Measurements from ENCODE around the gene COL21A1.

COL21A1 gene

DNA sequence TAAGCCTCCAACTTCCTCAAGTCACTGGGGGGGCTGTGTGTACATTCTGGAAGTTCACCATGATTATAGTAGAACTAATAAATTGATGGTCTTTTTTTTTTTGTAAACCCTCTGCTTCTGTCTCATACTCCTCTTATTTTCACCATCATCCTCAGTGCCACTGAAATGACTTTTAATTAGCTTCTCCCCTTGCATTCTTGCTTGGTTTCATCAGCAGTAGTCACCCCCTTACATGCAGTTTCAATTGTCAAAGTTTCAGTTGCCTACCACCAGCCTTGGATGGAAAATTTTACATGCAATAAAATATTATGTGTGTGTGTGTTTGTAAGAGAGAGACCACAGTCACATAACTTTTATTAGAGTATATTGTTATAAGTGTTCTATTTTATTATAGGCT lies 196.2 kb downstream of the COL21A1 start:
- DNase-seq (ENCODE audit: low spot score), result no peak
- FAIRE-seq, result no peak

GRCh38 chr6:56050530-56051201 lies 196.7 kb downstream of the COL21A1 start:
- no peak for DNase-seq (ENCODE audit: low spot score)
- no peak for FAIRE-seq

DNA sequence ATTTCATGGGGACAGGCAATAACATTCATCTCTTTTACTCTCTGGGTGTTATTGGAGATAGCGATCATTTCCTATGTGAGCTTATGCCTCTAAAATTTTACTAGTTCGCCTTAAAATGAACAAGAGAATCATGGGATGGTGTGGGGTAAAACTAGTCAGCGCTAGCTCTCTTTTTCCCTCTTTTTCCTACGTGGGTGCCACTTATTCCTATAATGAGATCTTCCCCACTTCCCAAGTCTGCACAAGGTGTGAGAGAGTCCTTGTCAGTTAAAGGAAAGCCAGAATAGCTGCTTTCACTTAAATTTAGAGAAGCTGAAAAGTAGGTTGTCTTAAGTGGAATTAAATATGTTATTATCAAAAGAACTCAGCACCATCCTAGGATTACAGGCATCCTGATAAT lies 198.8 kb downstream of the COL21A1 start:
- FAIRE-seq, result no peak
- no peak for DNase-seq (ENCODE audit: low spot score)

DNA sequence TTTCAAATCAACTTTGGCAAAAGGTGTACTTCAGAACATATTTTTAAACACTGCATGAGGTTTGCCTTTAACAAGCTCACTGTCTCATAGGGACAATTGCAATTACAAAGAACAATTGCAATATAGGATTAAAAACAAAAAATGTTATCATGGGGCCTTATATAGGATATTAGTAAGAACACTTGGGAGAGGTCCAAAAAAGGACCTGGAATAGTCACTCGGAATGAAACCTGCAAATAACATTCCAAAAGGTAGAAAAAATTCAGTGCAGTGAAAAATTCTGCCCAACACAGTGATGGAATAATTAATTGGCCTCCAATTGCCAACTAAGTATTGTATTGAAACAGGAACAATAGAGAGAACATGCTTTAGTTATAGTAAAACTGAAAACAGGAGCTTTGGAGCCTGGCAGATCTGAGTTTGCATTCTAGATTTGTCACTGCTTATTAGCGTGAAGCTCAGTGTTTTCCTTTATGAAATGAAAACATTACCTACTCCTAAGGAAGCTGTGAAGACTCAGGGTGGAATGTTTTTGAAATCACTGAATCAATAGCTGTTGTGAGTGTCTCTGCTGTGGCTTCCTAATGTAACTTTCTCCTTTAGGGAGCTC lies 199.3 kb downstream of the COL21A1 start:
- no peak for DNase-seq (ENCODE audit: low spot score)
- no peak for FAIRE-seq

GRCh38 chr6:56046576-56046975 lies 200.8 kb downstream of the COL21A1 start:
- FAIRE-seq (no peak), DNase-seq (ENCODE audit: low spot score) (peak; percentile 72)

GRCh38 chr6:56043761-56044160 lies 203.6 kb downstream of the COL21A1 start:
- DNase-seq (ENCODE audit: low spot score) (no peak), FAIRE-seq (no peak)

DNA sequence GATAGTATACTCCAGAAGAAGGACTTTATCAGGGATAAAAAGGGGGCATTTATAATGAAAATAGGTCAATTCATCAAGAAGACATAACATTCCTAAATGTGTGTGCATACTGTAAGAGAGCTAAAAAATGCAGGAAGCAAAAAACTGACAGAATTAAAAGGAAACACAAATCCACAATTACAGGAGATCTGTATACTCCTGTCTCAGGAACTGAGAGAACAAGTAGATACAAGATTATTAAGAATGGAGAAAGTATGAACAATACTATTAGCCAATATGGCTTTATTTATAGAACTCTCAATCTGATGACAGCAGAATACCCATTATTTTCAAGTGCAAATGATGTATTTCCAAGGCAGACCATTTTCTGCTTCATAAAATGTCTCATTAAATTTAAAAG lies 204.3 kb downstream of the COL21A1 start:
- no peak for DNase-seq (ENCODE audit: low spot score)

GRCh38 chr6:56041591-56041990 lies 205.8 kb downstream of the COL21A1 start:
- no peak for DNase-seq (ENCODE audit: low spot score)
- FAIRE-seq, result no peak

More for the DNA sequence above, 204.3 kb downstream of the COL21A1 start:
- FAIRE-seq, result no peak

GRCh38 chr6:56040889-56041301 lies 206.5 kb downstream of the COL21A1 start:
- DNase-seq (ENCODE audit: low spot score) (no peak), FAIRE-seq (no peak)

- FAIRE-seq, result peak; percentile 75
- DNase-seq (ENCODE audit: low spot score), result no peak
These were observed 207.2 kb downstream of the COL21A1 start for GRCh38 chr6:56040223-56040622.

- no peak for FAIRE-seq
- no peak for DNase-seq (ENCODE audit: low spot score)
These were observed 208.6 kb downstream of the COL21A1 start for GRCh38 chr6:56038764-56039163.

DNA sequence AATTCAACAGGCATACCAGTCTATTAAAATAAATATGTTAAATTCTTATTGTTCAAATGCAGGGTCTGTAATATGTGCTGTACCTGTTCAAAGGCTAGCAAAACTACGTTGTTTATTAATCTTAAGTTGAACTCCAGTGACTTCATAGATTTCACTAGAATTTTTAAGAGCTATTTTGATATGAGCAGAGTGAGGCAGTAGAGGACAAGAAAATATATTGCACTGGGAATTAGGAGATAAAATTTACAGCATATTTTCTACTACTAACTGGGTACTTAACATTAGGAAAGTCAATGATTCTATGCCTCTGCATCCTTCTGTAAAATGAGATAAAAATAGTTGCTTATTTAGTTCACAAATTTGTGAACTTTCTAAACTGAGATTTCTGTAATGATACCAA lies 209.8 kb downstream of the COL21A1 start:
- FAIRE-seq, result no peak
- no peak for DNase-seq (ENCODE audit: low spot score)

DNA sequence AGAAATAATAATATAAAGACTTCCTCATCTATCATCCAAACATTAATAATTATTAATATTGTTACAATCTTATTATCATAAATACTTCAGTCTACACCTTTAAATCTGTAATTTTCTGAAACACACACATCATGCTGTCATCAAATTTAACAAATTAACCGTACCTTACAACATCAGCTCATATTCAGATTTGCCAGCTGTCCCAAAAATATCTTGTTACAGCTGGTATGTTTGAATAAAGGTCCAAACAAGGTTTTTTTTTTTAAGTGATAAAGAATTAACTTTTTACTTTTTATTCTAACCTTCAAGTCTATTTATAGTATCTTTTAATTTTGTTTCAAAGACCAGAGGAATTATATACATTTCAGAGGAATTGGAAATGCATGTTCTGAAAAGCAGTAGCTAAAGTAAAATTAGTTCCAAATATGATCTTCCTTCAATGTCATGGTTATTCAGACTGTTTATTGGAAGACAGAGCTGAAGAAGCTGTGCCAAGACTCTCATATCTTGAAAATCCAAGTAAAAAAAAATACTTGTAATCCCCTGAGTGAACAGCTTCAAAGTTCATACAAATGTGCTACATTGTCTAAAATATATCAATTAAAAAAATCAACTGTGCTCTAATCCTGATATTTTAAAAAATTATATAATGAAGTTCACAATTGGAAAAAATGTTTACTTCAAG lies 210.3 kb downstream of the COL21A1 start:
- DNase-seq (ENCODE audit: low spot score) (no peak), FAIRE-seq (no peak)

- no peak for FAIRE-seq
- DNase-seq (ENCODE audit: low spot score), result no peak
These were observed 214.0 kb downstream of the COL21A1 start for GRCh38 chr6:56033401-56033800.

GRCh38 chr6:56032715-56033260 lies 214.6 kb downstream of the COL21A1 start:
- FAIRE-seq (no peak), DNase-seq (ENCODE audit: low spot score) (no peak)

DNA sequence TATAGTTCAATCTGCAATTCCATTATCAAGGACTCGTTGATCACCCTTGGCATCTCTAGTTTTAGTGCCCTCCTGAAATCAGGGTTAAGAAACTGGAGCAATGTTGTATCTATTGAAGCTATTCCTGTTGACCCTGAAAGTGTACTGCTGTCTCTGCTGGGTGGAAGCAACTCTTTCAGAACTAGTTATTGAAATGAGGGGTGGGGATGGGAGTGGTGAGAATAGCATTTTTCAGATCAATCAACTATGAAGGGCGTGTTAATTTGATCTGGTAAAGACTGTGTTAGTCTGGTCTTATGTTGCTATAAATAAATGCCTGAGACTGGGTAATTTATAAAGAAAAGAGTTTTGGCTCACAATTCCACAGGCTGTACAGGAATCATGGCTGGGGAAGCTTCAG lies 219.5 kb downstream of the COL21A1 start:
- DNase-seq (ENCODE audit: low spot score), result no peak
- FAIRE-seq, result no peak

- DNase-seq (ENCODE audit: low spot score), result no peak
- no peak for FAIRE-seq
These were observed 220.8 kb downstream of the COL21A1 start for GRCh38 chr6:56026455-56027180.

DNA sequence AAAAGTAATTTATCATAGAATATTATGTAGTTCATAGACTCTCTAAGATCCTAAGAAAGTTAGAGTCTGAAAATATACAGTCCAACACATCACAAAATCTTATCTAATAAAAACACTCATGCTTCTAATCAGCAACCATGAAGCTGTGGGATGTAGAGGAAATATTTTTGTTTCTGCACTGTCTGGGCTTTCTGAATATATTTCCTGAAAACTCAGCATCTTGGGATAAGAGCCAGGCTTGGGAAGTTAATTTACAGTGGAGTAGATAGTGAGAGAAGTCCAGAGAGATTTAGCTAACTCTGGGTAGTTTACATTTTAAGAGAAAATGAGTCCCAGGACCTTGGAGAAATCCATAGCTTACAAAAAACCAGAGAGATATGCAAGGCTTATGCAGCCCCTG lies 221.6 kb downstream of the COL21A1 start:
- FAIRE-seq (no peak), DNase-seq (ENCODE audit: low spot score) (no peak)

GRCh38 chr6:56024931-56025330 lies 222.4 kb downstream of the COL21A1 start:
- no peak for FAIRE-seq
- DNase-seq (ENCODE audit: low spot score), result no peak

DNA sequence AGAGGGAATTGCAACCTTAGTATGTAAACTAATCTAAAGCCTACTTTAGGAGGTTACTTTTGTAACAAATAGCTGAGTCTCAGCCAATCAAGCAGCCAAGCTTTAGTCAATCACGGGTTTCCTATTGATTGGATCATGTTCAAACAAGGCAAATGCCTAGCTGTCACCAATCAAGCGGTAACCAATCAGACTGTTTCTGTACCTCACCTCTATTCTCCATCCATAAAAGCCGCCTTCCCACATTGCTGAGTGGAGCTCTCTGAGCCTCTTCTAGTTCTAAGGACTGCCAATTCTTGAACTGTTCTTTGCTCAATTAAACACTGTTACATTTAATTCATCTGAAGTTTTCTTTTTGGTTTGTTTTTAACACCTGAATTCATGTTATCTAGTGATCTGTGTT lies 223.6 kb downstream of the COL21A1 start:
- no peak for FAIRE-seq

DNA sequence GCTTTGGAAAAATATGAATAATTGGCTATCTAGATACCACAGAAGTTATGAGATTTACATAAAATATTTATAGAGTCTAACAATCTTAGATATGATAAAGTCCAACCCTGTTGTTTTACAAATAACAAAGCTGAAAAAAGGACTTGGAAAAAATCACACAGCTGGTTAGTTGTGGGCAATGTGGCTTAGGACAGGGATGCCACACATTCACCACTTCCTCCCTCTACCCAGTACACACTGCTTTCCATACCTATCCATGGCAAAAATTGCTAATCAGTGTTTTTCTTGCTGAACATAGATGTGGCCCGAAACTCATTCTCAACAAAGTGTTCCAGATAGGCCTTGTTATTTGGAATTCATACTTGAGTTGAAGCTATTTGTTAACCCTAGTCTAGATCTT lies 224.7 kb downstream of the COL21A1 start:
- no peak for DNase-seq (ENCODE audit: low spot score)

More for the DNA sequence above, 223.6 kb downstream of the COL21A1 start:
- DNase-seq (ENCODE audit: low spot score), result no peak

DNA sequence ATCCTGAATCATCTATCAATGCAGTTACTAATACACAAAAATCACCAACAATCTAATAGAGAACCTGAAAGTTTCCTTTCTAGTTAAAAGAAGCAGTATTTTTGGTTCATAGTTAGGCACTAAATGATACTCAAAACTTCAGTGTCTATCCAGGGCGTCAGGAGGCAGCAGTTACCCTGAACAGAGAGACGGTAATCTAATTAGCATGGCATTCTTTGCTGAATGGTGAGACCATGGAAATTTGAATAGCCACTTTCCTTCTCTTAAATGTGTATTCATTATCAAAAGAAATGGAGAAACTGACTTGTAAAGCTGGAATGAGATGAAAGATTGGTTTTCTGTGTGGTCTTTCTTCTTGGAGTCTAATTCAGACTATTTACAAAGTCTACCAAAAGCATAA lies 225.4 kb downstream of the COL21A1 start:
- DNase-seq (ENCODE audit: low spot score) (no peak), FAIRE-seq (no peak)

More for the DNA sequence above, 224.7 kb downstream of the COL21A1 start:
- FAIRE-seq, result no peak

Data from urothelium cell line (cell line).